ENCODE measurements around the gene DNAJC5.
"Not testable (repeated sequence)": the region's sequence is repeated elsewhere in the genome, so short reads cannot be mapped to it uniquely, and the experiment has no call there.

The DNAJC5 gene

GRCh38 chr20:63955827-63956663 lies 61.1 kb downstream of the DNAJC5 start, which contains the start of gene UCKL1:
Gene UCKL1 (minus strand): TSS chr20:63956416. CDS start chr20:63956372, 44 bp downstream.
- peak; percentile 89 for DNase-seq (ENCODE audit: low spot score)

GRCh38 chr20:63956664-63957003 lies 61.7 kb downstream of the DNAJC5 start:
- no peak for DNase-seq (ENCODE audit: low spot score)

DNA sequence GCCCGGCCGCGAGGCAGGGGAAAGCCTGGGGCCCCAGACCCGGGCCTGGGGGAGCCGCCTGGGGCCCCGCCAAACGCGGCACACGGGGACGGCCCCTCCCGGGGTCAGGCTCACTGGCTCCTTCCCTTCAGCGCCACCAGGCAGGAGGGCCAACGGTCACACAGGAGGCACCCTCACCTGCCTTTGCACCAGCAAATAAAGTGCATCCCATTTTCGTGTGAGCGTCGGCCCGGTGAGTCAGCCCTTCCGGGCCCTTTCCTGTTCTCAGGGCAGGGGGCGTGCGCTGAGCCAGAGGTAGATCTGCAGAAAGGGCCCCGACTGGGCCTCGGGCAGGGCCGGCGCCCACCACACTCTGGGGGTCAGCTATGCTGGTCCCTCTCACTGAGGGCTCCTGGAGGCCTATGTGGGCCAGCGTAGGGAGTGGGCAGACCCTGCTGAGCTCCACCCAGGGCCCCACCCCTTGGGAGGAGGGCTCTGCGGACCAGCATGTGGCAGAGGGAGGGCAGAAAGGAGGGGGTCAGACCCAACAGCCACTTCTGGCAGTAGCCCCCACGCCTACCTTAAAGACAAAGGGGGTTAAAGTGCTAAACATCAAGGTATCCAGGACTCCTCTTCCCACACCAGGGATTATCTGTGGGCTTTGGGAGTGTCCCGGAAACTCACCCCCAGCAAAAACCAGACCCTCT lies 62.2 kb downstream of the DNAJC5 start:
- peak; percentile 75 for DNase-seq (ENCODE audit: low spot score)

- no peak for DNase-seq (ENCODE audit: low spot score)
These were observed 62.9 kb downstream of the DNAJC5 start for GRCh38 chr20:63957690-63958441.

GRCh38 chr20:63958471-63958870 lies 63.5 kb downstream of the DNAJC5 start:
- no peak for DNase-seq (ENCODE audit: low spot score)

DNA sequence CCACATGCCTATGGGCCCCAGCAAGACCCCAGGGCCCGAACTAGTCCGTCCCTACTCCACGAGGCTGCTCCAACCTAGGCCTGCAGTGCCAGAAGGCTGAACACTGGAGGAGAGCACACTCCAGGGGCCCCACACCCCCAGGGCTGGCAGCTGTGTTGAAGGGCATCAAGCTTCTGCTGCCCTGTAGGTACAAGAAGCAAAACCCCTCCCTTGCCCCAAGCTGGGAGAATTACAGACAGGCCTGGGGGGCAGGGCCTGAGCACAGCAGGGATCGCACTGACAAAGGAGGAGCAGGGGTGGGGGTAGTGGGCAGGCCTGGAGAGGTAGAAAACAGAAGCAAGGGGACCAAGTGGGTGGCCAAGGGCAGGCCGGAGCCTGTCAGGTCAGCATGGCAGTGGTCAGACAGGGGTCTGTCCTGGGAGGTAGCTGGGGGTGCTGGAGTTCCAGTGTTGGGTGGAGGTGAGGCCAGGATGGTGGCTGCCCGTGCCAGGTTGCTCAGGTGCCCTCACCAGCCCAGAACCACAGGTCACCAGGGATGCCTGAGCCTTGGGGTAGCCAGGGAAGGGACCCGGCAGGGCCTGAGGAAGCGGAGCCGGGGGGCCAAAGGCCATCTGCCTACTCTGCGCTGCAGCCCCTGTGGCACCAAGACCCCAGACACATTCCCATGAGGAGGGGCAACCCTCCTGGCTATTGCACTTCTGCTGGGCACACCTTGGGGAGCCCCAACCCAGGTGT lies 64.2 kb downstream of the DNAJC5 start:
- DNase-seq (ENCODE audit: low spot score) = no peak

- DNase-seq (ENCODE audit: low spot score) = no peak
These were observed 64.8 kb downstream of the DNAJC5 start for GRCh38 chr20:63959699-63960075.

DNA sequence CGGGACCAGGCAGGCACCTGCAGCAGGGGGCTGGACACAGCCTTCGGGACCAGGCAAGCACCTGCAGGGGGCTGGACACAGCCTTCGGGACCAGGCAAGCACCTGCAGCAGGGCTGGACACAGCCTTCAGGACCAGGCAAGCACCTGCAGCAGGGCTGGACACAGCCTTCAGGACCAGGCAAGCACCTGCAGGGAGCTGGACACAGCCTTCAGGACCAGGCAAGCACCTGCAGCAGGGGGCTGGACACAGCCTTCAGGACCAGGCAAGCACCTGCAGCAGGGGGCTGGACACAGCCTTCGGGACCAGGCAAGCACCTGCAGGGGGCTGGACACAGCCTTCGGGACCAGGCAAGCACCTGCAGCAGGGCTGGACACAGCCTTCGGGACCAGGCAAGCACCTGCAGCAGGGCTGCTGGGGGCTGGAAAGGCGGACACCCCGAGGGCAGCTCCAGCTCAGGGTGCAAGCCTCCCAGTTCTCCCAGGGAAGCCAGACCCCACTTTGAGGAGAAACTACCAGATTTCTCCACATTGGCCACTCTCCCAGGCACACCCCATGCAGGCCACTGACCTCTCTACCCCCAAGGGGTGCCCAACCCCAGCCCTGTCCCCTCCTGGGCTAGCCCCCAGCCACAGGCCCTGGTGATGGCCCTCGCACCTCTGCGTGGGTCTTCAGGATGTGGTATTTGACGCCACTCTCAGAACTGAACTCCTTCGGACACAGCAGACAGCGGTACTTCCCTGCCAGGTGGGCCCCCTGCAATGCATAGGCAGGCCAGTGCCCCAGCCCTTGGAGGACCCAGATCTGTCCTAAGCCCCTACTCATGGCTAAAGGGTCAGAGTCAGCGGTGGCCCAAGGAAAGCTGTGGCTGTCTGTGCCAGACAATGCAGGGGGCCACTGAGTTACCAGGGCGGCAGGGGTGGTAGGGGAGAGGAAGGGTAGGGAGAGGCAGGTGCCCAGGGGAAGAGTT lies 66.0 kb downstream of the DNAJC5 start:
- not testable (repeated sequence) for DNase-seq (ENCODE audit: low spot score)

GRCh38 chr20:63961664-63962425 lies 66.9 kb downstream of the DNAJC5 start:
- DNase-seq (ENCODE audit: low spot score) = no peak

DNA sequence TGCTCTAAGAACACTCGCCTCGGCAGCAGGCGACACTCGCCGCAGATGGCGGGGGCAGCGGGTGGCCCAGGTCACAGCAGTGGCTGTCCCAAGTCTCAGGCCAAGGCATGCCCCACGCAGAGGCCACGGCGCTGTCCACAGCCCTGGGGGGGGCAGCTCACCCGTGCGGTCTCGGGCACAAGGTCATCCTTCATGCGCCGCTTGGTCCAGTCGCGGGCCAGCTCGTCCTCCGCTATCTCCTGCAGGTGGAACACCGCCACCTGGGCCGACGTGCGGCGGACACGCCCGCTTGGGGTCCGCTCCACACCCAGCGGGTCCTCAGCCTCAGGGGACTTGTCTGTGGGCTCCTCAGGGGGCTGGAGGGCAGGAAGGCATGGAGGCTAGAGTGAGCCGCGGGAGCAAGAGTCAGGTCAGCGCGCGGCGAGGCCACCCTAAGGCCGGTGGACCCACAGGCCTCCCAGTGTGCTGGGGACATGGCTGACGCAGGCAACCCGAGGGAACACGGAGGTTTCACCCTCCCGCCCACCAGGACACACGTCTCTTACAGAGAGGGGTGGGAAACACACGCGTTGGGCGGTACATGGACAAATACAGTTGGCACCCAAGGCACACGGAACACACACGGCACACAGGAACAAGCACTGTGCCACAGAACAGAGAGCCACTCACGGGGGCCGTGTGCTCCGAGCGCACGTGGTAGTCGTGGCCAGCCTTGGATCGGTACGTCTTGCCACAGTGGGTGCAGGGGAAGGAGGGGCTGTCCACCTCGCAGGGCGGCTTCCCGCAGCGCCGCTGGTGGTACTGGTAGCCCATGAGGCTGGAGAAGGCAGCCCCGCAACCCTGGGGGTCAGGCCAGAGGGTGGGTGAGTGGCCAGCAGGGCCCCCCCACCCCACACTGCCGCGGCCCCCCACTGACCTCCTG lies 67.8 kb downstream of the DNAJC5 start:
- DNase-seq (ENCODE audit: low spot score) = no peak

- no peak for DNase-seq (ENCODE audit: low spot score)
These were observed 68.4 kb downstream of the DNAJC5 start for GRCh38 chr20:63963348-63963741.

- DNase-seq (ENCODE audit: low spot score) = no peak
These were observed 68.9 kb downstream of the DNAJC5 start for GRCh38 chr20:63963784-63964301.

- DNase-seq (ENCODE audit: low spot score) = no peak
These were observed 69.5 kb downstream of the DNAJC5 start for GRCh38 chr20:63964412-63964811.

- DNase-seq (ENCODE audit: low spot score) = no peak
These were observed 71.4 kb downstream of the DNAJC5 start for GRCh38 chr20:63966172-63966943.

GRCh38 chr20:63966944-63967322 lies 72.0 kb downstream of the DNAJC5 start:
- no peak for DNase-seq (ENCODE audit: low spot score)

- no peak for DNase-seq (ENCODE audit: low spot score)
These were observed 72.6 kb downstream of the DNAJC5 start for GRCh38 chr20:63967330-63968135.
